Measurements from ENCODE around the gene ACTC1.

GRCh38 chr15:34809186-34809585 lies 13.8 kb upstream of the ACTC1 start:
- TF ChIP-seq CTCF (conservative IDR thresholded peaks at IDR 0.05; ENCODE audit: low read depth, low read length) = no peak
- TF ChIP-seq EZH2 (IDR thresholded peaks at IDR 0.05; ENCODE audit: borderline replicate concordance, low read depth, low read length, poor library complexity, severe bottlenecking) = no peak

Data from A673 (cell line).